Right cardiac atrium (tissue), 5 donors: ENCODE data around the gene STIM2. TPM values are rescaled to one million over a fixed set of nuclear protein-coding genes. Genes with fewer than 3 reads are reported as not detected.
"Not testable (repeated sequence)": the region's sequence is repeated elsewhere in the genome, so short reads cannot be mapped to it uniquely, and the experiment has no call there.

Source experiments
- ATAC-seq, 2 donors: fragments of 200-7000 bp; cut with Tn5 transposase; one replicate each; pipeline versions ENCODE4 v1.8.0 to v1.9.1; 2020; ENCODE audit warnings: moderate library complexity in 2 of 2, mild to moderate bottlenecking in 1 of 2
- DNase-seq, 3 donors: peaks; one replicate each; pipeline ENCODE4 v3.0.0-alpha.2; 2020
- H3K27ac ChIP-seq: one replicate; pipeline ENCODE4 v1.5.1; 2013; ENCODE audit warnings: mild to moderate bottlenecking, low read length, control low read depth, moderate library complexity
- H3K27me3 ChIP-seq: one replicate; pipeline ENCODE4 v1.6.1; 2013; ENCODE audit not compliant: control insufficient read depth, insufficient read depth
- H3K4me1 ChIP-seq: one replicate; pipeline ENCODE4 v1.6.1; 2013; ENCODE audit warnings: low read length; ENCODE audit not compliant: control insufficient read depth, insufficient read depth
- H3K4me3 ChIP-seq: one replicate; pipeline ENCODE4 v1.5.1; 2013; ENCODE audit warnings: low read length, control low read depth
- H3K9me3 ChIP-seq: one replicate; pipeline ENCODE4 v1.6.1; 2013; ENCODE audit warnings: low read length; ENCODE audit not compliant: control insufficient read depth
- WGBS: extraction: QIAGEN DNeasy Blood & Tissue Kit; methylation state at CpG from one replicate; pipeline ENCODE4 v1.1.7; 2013; 5-methylcytosine and 5-hydroxymethylcytosine counted together
- intact Hi-C, 4 donors: fragments of 100-400 bp; cut with DNase I; formaldehyde crosslinking; loops; one replicate each; pipeline versions ENCODE4 v1.11.0 to v1.14.0; 2022 to 2023
- polyA plus RNA-seq: library from polyadenylated mRNA; stranded (reverse); fragments of 200-250 nt; gene quantifications from one replicate; pipeline ENCODE4 v1.2.3, GENCODE V29; 2013
- total RNA-seq, 4 donors: library from RNA; stranded (reverse); fragmentation: NEBNext Ultra II Directional; extraction: Animal tissue kit (Norgen Biotek cat#: 25700); gene quantifications; one replicate each; pipeline ENCODE4 v1.2.1, GENCODE V29; 2021
- donor health status: healthy with polysubstance abuse.
- donor health status: DM: no; HTN: yes; CAD: no.
- donor health status: DM: no; HTN: no; CAD: no.
- donor health status: DM: no; HTN: yes; CAD: no; lungs with severe emphysema.
- donor health status: DM: yes; HTN: yes; CAD: no.

Gene STIM2
- total and polyA plus RNA-seq, 5 donors, result 6.0 to 20.8 (median 15.6) TPM

DNA sequence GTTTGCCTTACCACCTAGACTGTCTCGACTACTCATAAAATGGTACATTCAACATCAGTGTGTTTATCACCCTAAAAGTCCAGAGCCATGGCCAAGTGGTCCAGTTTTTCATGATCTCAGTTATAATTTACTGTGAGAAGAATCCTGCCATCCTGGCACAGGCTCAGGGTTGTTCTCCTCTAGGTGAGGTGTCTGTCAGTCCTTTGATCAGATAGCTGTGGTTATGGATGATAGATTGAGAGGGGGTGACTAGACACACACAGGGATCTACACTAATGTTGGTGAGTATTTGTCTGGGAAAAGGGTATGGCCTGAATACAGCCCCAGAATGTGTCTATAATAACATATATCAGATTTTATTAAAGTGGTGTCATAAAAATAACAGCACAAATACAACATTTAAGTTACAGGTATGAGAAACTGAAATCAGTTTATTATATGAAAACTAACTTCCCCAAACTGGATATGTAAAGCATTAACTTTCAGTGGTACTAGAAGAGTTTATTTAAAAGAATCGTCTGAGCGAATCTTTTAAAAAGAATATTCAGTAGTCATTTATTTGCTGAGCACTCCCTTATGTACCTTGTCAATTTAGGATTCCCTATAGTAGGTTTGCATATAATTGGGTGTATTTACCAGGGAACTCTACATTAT is 93.3 kb downstream of the STIM2 start:
- Histone ChIP-seq H3K27ac (no peak overlapping the region), H3K4me1 (peaks cover 3% of the 10 kb centered on the region), H3K4me3 (no peak overlapping the region), H3K27me3 (no peaks in the 10 kb centered on the region), H3K9me3 (no peaks in the 10 kb centered on the region)
- no peak for ATAC-seq
- no peak for DNase-seq
- 95% methylated on average over 3 of the region's 3 CpGs for WGBS
- intact Hi-C loops, result no loop called here

- Histone ChIP-seq H3K4me3 (no peak overlapping the region), H3K4me1 (peaks cover 4% of the 10 kb centered on the region), H3K27ac (no peak overlapping the region), H3K27me3 (no peaks in the 10 kb centered on the region), H3K9me3 (no peaks in the 10 kb centered on the region)
- ATAC-seq, result no peak
- intact Hi-C loops, result no loop called here
- no peak for DNase-seq
- 0% methylated on average over 2 of the region's 2 CpGs for WGBS
These were observed 94.6 kb downstream of the STIM2 start for GRCh38 chr4:26955241-26955640.

DNA sequence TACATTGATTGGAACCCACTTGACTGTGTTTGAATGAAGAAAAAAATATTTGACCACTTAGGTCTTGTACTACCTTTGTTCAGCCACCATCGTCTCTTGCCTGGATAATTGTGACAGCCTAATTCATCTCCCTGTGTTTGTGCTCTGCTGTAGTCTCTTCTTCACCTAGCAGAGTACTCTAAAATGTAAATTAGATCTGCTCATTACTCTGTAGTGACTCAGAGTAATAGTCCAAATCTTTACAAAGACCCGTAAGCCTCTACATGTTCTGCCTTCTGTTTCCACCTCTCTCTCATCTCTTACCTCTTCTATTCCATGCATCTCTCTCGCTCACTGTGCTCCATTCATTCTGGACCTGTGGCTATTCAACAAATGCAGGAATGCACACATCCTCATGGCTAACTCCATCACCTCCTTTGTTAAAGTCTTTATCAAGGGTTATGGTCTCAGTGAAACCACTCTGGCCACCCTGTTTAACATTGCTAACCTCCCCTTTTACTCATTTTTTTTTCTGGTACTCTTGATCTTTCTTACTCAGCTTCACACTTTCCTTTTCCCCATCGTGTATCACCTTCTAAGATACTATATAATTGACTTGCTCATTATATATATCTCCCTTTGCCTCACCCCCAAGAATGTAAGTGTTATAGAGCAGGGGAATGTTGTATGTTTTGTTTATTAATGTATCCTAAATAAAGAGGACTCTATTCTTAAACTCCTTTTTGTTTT is 98.4 kb downstream of the STIM2 start:
- H3K4me1 ChIP-seq, result peaks cover 1% of the 10 kb centered on the region
- intact Hi-C loops, result no loop called here
- no peak overlapping the region for H3K27ac ChIP-seq
- ATAC-seq, result no peak
- DNase-seq, result no peak
- WGBS, result 88% methylated on average over 4 of the region's 4 CpGs
- no peaks in the 10 kb centered on the region for H3K27me3 ChIP-seq
- H3K9me3 ChIP-seq, result no peaks in the 10 kb centered on the region
- H3K4me3 ChIP-seq, result no peak overlapping the region

- 44% methylated on average over 1 of the region's 1 CpG for WGBS
- ATAC-seq (peak in 1 of 2 donors; percentile 78), DNase-seq (no peak)
- Histone ChIP-seq H3K4me3 (no peak overlapping the region), H3K27ac (no peak overlapping the region), H3K9me3 (no peaks in the 10 kb centered on the region), H3K27me3 (no peaks in the 10 kb centered on the region), H3K4me1 (peaks cover 1% of the 10 kb centered on the region)
- intact Hi-C loops, result no loop called here
These were observed 99.0 kb downstream of the STIM2 start for GRCh38 chr4:26959654-26960047.

- DNase-seq (no peak), ATAC-seq (no peak)
- Histone ChIP-seq H3K4me3 (no peak overlapping the region), H3K27ac (no peak overlapping the region), H3K27me3 (no peaks in the 10 kb centered on the region), H3K9me3 (no peaks in the 10 kb centered on the region), H3K4me1 (peaks cover 1% of the 10 kb centered on the region)
- intact Hi-C loops, result no loop called here
These were observed 102.1 kb downstream of the STIM2 start for GRCh38 chr4:26962720-26963119.

DNA sequence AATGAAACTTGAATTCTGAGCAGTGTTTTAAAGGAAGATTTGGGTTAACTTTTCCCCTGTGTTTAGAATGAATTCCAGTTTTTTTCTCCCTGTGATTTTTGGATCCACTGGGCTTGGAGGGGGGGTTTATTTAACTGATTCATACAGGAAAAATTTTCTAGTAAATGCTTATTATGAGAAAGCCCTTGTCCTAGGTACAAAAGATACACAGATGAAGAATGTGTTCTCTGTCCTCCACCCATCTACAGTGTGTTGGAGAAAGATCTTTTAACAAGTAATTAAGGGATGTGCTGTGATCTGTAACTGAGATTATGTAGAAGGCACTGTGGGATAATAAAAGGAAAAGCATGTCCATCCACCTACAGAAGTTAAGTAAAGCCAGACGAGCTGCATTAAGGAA is 103.9 kb downstream of the STIM2 start:
- 52% methylated on average over 1 of the region's 1 CpG for WGBS
- H3K9me3 ChIP-seq, result no peaks in the 10 kb centered on the region
- intact Hi-C loops, result no loop called here
- DNase-seq (no peak), ATAC-seq (no peak)
- no peaks in the 10 kb centered on the region for H3K27me3 ChIP-seq
- no peak overlapping the region for H3K27ac ChIP-seq
- no peak overlapping the region for H3K4me3 ChIP-seq
- no peaks in the 10 kb centered on the region for H3K4me1 ChIP-seq

DNA sequence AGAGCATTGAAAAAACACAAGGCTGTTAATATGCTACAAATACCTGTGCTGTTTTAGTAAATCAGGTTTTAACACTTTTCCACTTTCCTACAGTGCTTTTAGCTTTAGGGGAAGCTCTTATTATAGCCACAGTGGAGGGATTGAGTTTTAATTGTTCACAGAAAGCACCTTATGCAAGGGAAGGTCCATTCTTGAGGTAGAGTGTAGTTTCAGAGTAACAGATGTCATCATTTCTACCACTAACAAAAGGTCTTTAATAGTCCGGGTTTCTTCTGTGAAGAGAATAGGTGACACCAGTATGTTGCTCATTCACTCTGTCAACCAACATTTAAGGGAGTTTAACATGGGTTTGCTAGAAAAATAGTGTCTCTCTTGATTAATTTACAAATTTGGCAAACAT is 104.4 kb downstream of the STIM2 start:
- Histone ChIP-seq H3K4me3 (no peak overlapping the region), H3K9me3 (no peaks in the 10 kb centered on the region), H3K27ac (no peak overlapping the region), H3K4me1 (no peaks in the 10 kb centered on the region), H3K27me3 (no peaks in the 10 kb centered on the region)
- 86% methylated on average over 1 of the region's 1 CpG for WGBS
- DNase-seq (no peak), ATAC-seq (no peak)
- intact Hi-C loops, result no loop called here

- 98% methylated on average over 12 of the region's 12 CpGs for WGBS
- DNase-seq, intact Hi-C loops: not testable (repeated sequence)
These were observed 115.0 kb downstream of the STIM2 start for GRCh38 chr4:26975464-26976181.

GRCh38 chr4:26978387-26979053 is 117.9 kb downstream of the STIM2 start:
- DNase-seq (no peak), ATAC-seq (peak in 1 of 2 donors; percentile 43)
- 69% methylated on average over 2 of the region's 2 CpGs for WGBS
- Histone ChIP-seq H3K27me3 (no peaks in the 10 kb centered on the region), H3K4me3 (no peak overlapping the region), H3K27ac (no peak overlapping the region), H3K4me1 (no peaks in the 10 kb centered on the region), H3K9me3 (no peaks in the 10 kb centered on the region)
- intact Hi-C loops, result no loop called here

More at GRCh38 chr4:26975464-26976181, 115.0 kb downstream of the STIM2 start:
- not testable (repeated sequence) for H3K27ac ChIP-seq, ATAC-seq, H3K4me1 ChIP-seq, H3K27me3 ChIP-seq, H3K9me3 ChIP-seq, H3K4me3 ChIP-seq

DNA sequence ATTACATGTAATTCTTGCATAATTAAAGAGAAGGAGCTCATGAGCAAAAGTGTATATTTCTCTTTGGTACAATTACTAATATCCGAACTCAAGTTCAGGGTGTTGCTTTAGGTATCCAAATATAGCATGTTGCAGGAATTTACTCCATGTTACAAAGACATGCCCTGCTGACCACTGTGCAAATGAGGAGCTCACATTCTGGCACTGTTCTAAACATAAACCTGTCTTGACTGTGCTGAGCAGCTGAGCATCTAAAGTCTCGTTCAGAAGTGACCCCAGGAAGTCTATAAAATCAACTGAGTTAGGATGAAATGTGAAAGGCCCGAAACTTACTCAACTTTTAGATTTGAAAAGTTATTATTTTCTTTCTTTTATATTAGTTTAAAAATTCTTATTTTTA is 124.3 kb downstream of the STIM2 start:
- H3K9me3 ChIP-seq, result no peaks in the 10 kb centered on the region
- H3K4me1 ChIP-seq, result peaks cover 2% of the 10 kb centered on the region
- intact Hi-C loops, result loop anchor here in 1 of 4 donors (10.0 kb wide), 1 partner anchor 110 kb away; no protein-coding TSS in a partner anchor
- H3K4me3 ChIP-seq, result no peak overlapping the region
- H3K27me3 ChIP-seq, result no peaks in the 10 kb centered on the region
- DNase-seq (no peak), ATAC-seq (no peak)
- WGBS, result 68% methylated on average over 3 of the region's 3 CpGs
- H3K27ac ChIP-seq, result no peak overlapping the region

DNA sequence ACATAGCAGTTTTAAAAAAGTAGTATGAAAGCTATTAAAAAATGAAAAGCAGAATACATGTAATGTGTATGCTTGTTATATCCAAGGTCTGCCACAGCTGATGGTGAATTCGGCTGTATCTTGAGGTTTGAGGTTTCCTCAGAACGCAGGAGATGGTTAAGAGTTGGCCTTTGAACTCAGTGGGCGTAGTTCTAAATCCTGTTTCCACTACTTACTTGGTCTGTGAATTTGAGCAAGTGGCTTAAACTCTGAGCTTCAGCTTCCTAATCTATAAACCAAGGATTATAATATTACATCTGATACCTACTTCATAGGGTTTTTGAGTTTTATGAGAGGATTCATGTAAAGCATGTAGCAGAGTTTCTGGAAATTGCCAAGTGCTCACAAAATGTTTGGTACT is 125.2 kb downstream of the STIM2 start:
- DNase-seq (no peak), ATAC-seq (no peak)
- H3K27ac ChIP-seq, result no peak overlapping the region
- 63% methylated on average over 3 of the region's 3 CpGs for WGBS
- intact Hi-C loops, result loop anchor here in 1 of 4 donors (10.0 kb wide), 1 partner anchor 111 kb away; no protein-coding TSS in a partner anchor
- H3K9me3 ChIP-seq, result no peaks in the 10 kb centered on the region
- H3K4me3 ChIP-seq, result no peak overlapping the region
- peaks cover 2% of the 10 kb centered on the region for H3K4me1 ChIP-seq
- H3K27me3 ChIP-seq, result no peaks in the 10 kb centered on the region
